ENCODE results near the gene PCYT1A.
"Not testable (repeated sequence)": the region's sequence is repeated elsewhere in the genome, so short reads cannot be mapped to it uniquely, and the experiment has no call there.

PCYT1A gene

GRCh38 chr3:196287440-196288140 lies at the start of gene PCYT1A:
Gene PCYT1A, minus strand, starts transcription at chr3:196287726. Its CDS starts 17,195 bp downstream, at chr3:196270531.
- peak; percentile 91 for DNase-seq

- no peak for DNase-seq
These were observed 49.0 kb upstream of the PCYT1A start for GRCh38 chr3:196336319-196337145.

- no peak for DNase-seq
These were observed 48.0 kb upstream of the PCYT1A start for GRCh38 chr3:196335503-196335948.

GRCh38 chr3:196334982-196335381 lies 47.5 kb upstream of the PCYT1A start:
- DNase-seq = no peak

- no peak for DNase-seq
These were observed 44.6 kb upstream of the PCYT1A start for GRCh38 chr3:196332168-196332567.

- DNase-seq = no peak
These were observed 39.9 kb upstream of the PCYT1A start for GRCh38 chr3:196327405-196327804.

- DNase-seq = no peak
These were observed 39.4 kb upstream of the PCYT1A start for GRCh38 chr3:196326936-196327335.

GRCh38 chr3:196323691-196324090 lies 36.2 kb upstream of the PCYT1A start:
- peak; percentile 27 for DNase-seq

GRCh38 chr3:196323016-196323415 lies 35.5 kb upstream of the PCYT1A start:
- DNase-seq = no peak

GRCh38 chr3:196321162-196321561 lies 33.6 kb upstream of the PCYT1A start:
- DNase-seq = no peak

- no peak for DNase-seq
These were observed 32.6 kb upstream of the PCYT1A start for GRCh38 chr3:196320137-196320536.

GRCh38 chr3:196317687-196318467 lies 30.4 kb upstream of the PCYT1A start, which contains the start of gene DYNLT2B:
Gene DYNLT2B, minus strand, starts transcription at chr3:196318240. Its CDS starts 88 bp downstream, at chr3:196318152.
- peak; percentile 95 for DNase-seq

GRCh38 chr3:196316799-196317686 lies 29.5 kb upstream of the PCYT1A start:
- not testable (repeated sequence) for DNase-seq

- DNase-seq = no peak
These were observed 28.3 kb upstream of the PCYT1A start for GRCh38 chr3:196315821-196316220.

- DNase-seq = no peak
These were observed 27.1 kb upstream of the PCYT1A start for GRCh38 chr3:196314597-196314996.

- DNase-seq = not testable (repeated sequence)
These were observed 26.6 kb upstream of the PCYT1A start for GRCh38 chr3:196314086-196314485.

GRCh38 chr3:196302960-196303359 lies 15.4 kb upstream of the PCYT1A start:
- not testable (repeated sequence) for DNase-seq

- DNase-seq = not testable (repeated sequence)
These were observed 15.0 kb upstream of the PCYT1A start for GRCh38 chr3:196302551-196302950.

GRCh38 chr3:196298521-196298920 lies 11.0 kb upstream of the PCYT1A start:
- DNase-seq = no peak

- DNase-seq = no peak
These were observed 4.9 kb upstream of the PCYT1A start for GRCh38 chr3:196292286-196292923.

- no peak for DNase-seq
These were observed 575 bp upstream of the PCYT1A start for GRCh38 chr3:196288141-196288460.

GRCh38 chr3:196287090-196287439 lies 461 bp downstream of the PCYT1A start:
- peak; percentile 40 for DNase-seq
